Prostate gland (tissue), 2 donors: Measurements from ENCODE around the gene MAPKAP1.
"Not testable (repeated sequence)": the region's sequence is repeated elsewhere in the genome, so short reads cannot be mapped to it uniquely, and the experiment has no call there.

Experiments used
- POLR2A ChIP-seq: fragments of 450-650 bp; IDR thresholded peaks from one replicate; pipeline ENCODE4 v1.6.1; 2016; ENCODE audit warnings: antibody characterized with exemption, mild to moderate bottlenecking
- TF ChIP-seq, protein P1 (sequence below), 4 experiments: fragments of 200-600 bp in 2 of 4; fragments of 450-650 bp in 2 of 4; sonication (generic) in 2 of 4; IDR thresholded peaks; 1 replicate in 3 of 4; 2 replicates in 1 of 4; pipeline ENCODE4 v1.5.1; 2016 to 2019; ENCODE audit warnings: antibody characterized with exemption in 4 of 4, mild to moderate bottlenecking in 2 of 4, moderate library complexity in 2 of 4

DNA sequence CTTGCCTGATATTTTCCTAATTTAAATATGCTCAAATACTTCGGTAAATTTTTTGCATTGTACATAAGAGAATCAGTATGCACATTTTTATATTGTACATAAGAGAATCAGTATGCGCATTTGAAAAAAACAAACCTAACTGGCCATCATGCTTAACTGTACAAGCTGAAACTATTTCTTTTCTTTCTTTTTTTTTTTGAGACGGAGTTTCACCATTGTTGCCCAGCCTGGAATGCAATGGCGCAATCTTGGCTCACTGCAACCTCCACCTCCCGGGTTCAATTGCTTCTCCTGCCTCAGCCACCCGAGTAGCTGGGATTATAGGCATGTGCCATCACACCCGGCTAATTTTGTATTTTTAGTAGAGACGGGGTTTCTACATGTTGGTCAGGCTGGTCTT, 11.5 kb downstream of the MAPKAP1 start:
- TF ChIP-seq, protein P1, sequence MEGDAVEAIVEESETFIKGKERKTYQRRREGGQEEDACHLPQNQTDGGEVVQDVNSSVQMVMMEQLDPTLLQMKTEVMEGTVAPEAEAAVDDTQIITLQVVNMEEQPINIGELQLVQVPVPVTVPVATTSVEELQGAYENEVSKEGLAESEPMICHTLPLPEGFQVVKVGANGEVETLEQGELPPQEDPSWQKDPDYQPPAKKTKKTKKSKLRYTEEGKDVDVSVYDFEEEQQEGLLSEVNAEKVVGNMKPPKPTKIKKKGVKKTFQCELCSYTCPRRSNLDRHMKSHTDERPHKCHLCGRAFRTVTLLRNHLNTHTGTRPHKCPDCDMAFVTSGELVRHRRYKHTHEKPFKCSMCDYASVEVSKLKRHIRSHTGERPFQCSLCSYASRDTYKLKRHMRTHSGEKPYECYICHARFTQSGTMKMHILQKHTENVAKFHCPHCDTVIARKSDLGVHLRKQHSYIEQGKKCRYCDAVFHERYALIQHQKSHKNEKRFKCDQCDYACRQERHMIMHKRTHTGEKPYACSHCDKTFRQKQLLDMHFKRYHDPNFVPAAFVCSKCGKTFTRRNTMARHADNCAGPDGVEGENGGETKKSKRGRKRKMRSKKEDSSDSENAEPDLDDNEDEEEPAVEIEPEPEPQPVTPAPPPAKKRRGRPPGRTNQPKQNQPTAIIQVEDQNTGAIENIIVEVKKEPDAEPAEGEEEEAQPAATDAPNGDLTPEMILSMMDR (IDR thresholded peaks at IDR 0.05): not testable (repeated sequence)
- not testable (repeated sequence) for TF ChIP-seq POLR2A
